Stimulated activated CD4-positive, alpha-beta T cell treated with anti-CD3 and anti-CD28 coated beads, Interleukin-2, amount 100 ng/mL, for 4 hours (primary cell): ENCODE data around the gene CT45A7.
"Not testable (repeated sequence)": the region's sequence is repeated elsewhere in the genome, so short reads cannot be mapped to it uniquely, and the experiment has no call there.

Experiments used
- DNase-seq: peaks from one replicate; pipeline ENCODE4 v3.0.0-alpha.2; 2020; ENCODE audit warnings: low read depth

Gene CT45A7

GRCh38 chrX:135837180-135837579, at the start of gene CT45A7:
TSS of gene CT45A7 (minus strand) at chrX:135837280. CDS start at chrX:135833533, 3,747 bp downstream.
- not testable (repeated sequence) for DNase-seq

GRCh38 chrX:135882741-135883140, 45.7 kb upstream of the CT45A7 start:
- not testable (repeated sequence) for DNase-seq

GRCh38 chrX:135871712-135872111, 34.6 kb upstream of the CT45A7 start, which contains the start of gene CT45A9:
TSS of gene CT45A9 (minus strand) at chrX:135871812. CDS start at chrX:135868061, 3,751 bp downstream.
- DNase-seq = not testable (repeated sequence)

- DNase-seq = not testable (repeated sequence)
Observed at GRCh38 chrX:135854438-135854837, 17.4 kb upstream of the CT45A7 start, which contains the start of gene CT45A8. TSS of gene CT45A8 (minus strand) at chrX:135854538. CDS start at chrX:135850783, 3,755 bp downstream.

- DNase-seq = not testable (repeated sequence)
Observed at GRCh38 chrX:135819912-135820311, 17.2 kb downstream of the CT45A7 start, which contains the start of gene CT45A2. TSS of gene CT45A2 (minus strand) at chrX:135820012. CDS start at chrX:135816265, 3,747 bp downstream.

GRCh38 chrX:135802687-135803086, 34.4 kb downstream of the CT45A7 start, which contains the start of gene CT45A6:
TSS of gene CT45A6 (minus strand) at chrX:135802787. CDS start at chrX:135798993, 3,794 bp downstream.
- DNase-seq = not testable (repeated sequence)

- DNase-seq = not testable (repeated sequence)
Observed at GRCh38 chrX:135785403-135785802, 51.7 kb downstream of the CT45A7 start, which contains the start of gene CT45A5. TSS of gene CT45A5 (minus strand) at chrX:135785503. CDS start at chrX:135781729, 3,774 bp downstream.
